Upper lobe of left lung (tissue), 4 donors: Measurements from ENCODE around the gene POLR3H.

Experiments used
- POLR2A ChIP-seq, 4 donors: fragments of 450-650 bp; IDR thresholded peaks; one replicate each; pipeline ENCODE4 v1.5.1; 2016 to 2017; ENCODE audit warnings: antibody characterized with exemption in 4 of 4, mild to moderate bottlenecking in 2 of 4
- POLR2AphosphoS5 ChIP-seq, 2 donors: sonication (generic); formaldehyde crosslinking; IDR thresholded peaks; one replicate each; pipeline ENCODE4 v1.5.1; 2017; ENCODE audit warnings: antibody characterized with exemption in 2 of 2
- TF ChIP-seq, protein P1 (sequence below), 6 experiments: fragments of 450-650 bp in 4 of 6; fragments of 200-600 bp in 2 of 6; sonication (generic) in 2 of 6; IDR thresholded peaks; one replicate each; pipeline ENCODE4 v1.5.1; 2016 to 2019; ENCODE audit warnings: antibody characterized with exemption in 6 of 6

- TF ChIP-seq, protein P1, sequence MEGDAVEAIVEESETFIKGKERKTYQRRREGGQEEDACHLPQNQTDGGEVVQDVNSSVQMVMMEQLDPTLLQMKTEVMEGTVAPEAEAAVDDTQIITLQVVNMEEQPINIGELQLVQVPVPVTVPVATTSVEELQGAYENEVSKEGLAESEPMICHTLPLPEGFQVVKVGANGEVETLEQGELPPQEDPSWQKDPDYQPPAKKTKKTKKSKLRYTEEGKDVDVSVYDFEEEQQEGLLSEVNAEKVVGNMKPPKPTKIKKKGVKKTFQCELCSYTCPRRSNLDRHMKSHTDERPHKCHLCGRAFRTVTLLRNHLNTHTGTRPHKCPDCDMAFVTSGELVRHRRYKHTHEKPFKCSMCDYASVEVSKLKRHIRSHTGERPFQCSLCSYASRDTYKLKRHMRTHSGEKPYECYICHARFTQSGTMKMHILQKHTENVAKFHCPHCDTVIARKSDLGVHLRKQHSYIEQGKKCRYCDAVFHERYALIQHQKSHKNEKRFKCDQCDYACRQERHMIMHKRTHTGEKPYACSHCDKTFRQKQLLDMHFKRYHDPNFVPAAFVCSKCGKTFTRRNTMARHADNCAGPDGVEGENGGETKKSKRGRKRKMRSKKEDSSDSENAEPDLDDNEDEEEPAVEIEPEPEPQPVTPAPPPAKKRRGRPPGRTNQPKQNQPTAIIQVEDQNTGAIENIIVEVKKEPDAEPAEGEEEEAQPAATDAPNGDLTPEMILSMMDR (IDR thresholded peaks at IDR 0.05) = no peak
- TF ChIP-seq POLR2A (IDR thresholded peaks at IDR 0.05) (no peak), POLR2AphosphoS5 (IDR thresholded peaks at IDR 0.05) (no peak)
Measured at GRCh38 chr22:41521126-41521525, 23.1 kb downstream of the POLR3H start.
